Measurements from ENCODE around the gene CBFB.

GRCh38 chr16:67036323-67036741 lies 7.4 kb downstream of the CBFB start:
- TF ChIP-seq CTCF (IDR thresholded peaks at IDR 0.05; ENCODE audit: borderline replicate concordance, extremely low read depth, low read length, poor library complexity, severe bottlenecking) (no peak), EZH2 (IDR thresholded peaks at IDR 0.05; ENCODE audit: borderline replicate concordance, low read depth, low read length, severe bottlenecking) (no peak)
